Neural progenitor cell (in vitro differentiated cells): ENCODE data around the gene S100A14. TPM values are rescaled to one million over a fixed set of nuclear protein-coding genes. Genes with fewer than 3 reads are reported as not detected.

Experiments used
- DNase-seq: peaks from one replicate; pipeline ENCODE4 v3.0.0-alpha.2; 2016; ENCODE audit warnings: low spot score
- H2AFZ ChIP-seq: fragments of 200-600 bp; sonication (generic); replicated peaks from 2 replicates; pipeline ENCODE4 v1.6.1; 2016; ENCODE audit warnings: antibody characterized with exemption
- H3F3A ChIP-seq: fragments of 200-600 bp; sonication (generic); 2 replicates; pipeline ENCODE4 v1.6.1; 2016; ENCODE audit warnings: antibody characterized with exemption, low read depth
- H3K27ac ChIP-seq: fragments of 200-600 bp; sonication (generic); 2 replicates; pipeline ENCODE4 v1.5.1; 2016; ENCODE audit warnings: mild to moderate bottlenecking
- H3K27me3 ChIP-seq: fragments of 200-600 bp; sonication (generic); 2 replicates; pipeline ENCODE4 v1.6.1; 2016; ENCODE audit warnings: mild to moderate bottlenecking, moderate library complexity
- H3K36me3 ChIP-seq: fragments of 200-600 bp; sonication (generic); 2 replicates; pipeline ENCODE4 v1.5.1; 2016
- H3K4me1 ChIP-seq: fragments of 200-600 bp; sonication (generic); 2 replicates; pipeline ENCODE4 v1.6.1; 2016; ENCODE audit warnings: mixed run types
- H3K4me2 ChIP-seq: fragments of 200-600 bp; sonication (generic); 2 replicates; pipeline ENCODE4 v1.6.1; 2016
- H3K4me3 ChIP-seq: fragments of 200-600 bp; sonication (generic); 2 replicates; pipeline ENCODE4 v1.5.1; 2016
- H3K79me2 ChIP-seq: fragments of 200-600 bp; sonication (generic); 2 replicates; pipeline ENCODE4 v1.6.1; 2016; ENCODE audit warnings: low read depth
- H3K9ac ChIP-seq: fragments of 200-600 bp; sonication (generic); 2 replicates; pipeline ENCODE4 v1.6.1; 2016
- H3K9me3 ChIP-seq: fragments of 200-600 bp; sonication (generic); 2 replicates; pipeline ENCODE4 v1.5.1; 2016; ENCODE audit warnings: low read depth
- H4K20me1 ChIP-seq: fragments of 200-600 bp; sonication (generic); 2 replicates; pipeline ENCODE4 v1.6.1; 2016; ENCODE audit warnings: low read depth
- H3K27ac Mint-ChIP-seq: 3 replicates; pipeline ENCODE4 v1.8.0; 2021; ENCODE audit warnings: mixed read lengths
- H3K27me3 Mint-ChIP-seq: 2 replicates; pipeline ENCODE4 v1.8.0; 2022; ENCODE audit warnings: low read depth, mild to moderate bottlenecking, inconsistent platforms, moderate library complexity, mixed read lengths; ENCODE audit not compliant: insufficient read depth
- H3K36me3 Mint-ChIP-seq: 3 replicates; pipeline ENCODE4 v1.8.0; 2021; ENCODE audit warnings: mixed read lengths
- H3K4me1 Mint-ChIP-seq: 3 replicates; pipeline ENCODE4 v1.8.0; 2021; ENCODE audit warnings: mixed read lengths
- H3K4me3 Mint-ChIP-seq: 3 replicates; pipeline ENCODE4 v1.8.0; 2021; ENCODE audit warnings: mild to moderate bottlenecking, moderate library complexity, mixed read lengths
- H3K9me3 Mint-ChIP-seq: 3 replicates; pipeline ENCODE4 v1.8.0; 2020; ENCODE audit warnings: mixed read lengths
- EZH2 ChIP-seq: fragments of 200-600 bp; sonication (generic); IDR thresholded peaks from 2 replicates; pipeline ENCODE4 v1.6.1; 2017; ENCODE audit warnings: antibody characterized with exemption, mild to moderate bottlenecking, moderate library complexity
- EZH2phosphoT487 ChIP-seq: fragments of 200-600 bp; sonication (generic); IDR thresholded peaks from 2 replicates; pipeline ENCODE4 v1.6.1; 2017; ENCODE audit warnings: antibody characterized with exemption
- total RNA-seq: library from RNA; depleted of rRNA; stranded (reverse); fragments of >200 nt; gene quantifications from 2 replicates; pipeline ENCODE4 v1.2.3, GENCODE V29; 2015; ENCODE audit warnings: low replicate concordance
- TF ChIP-seq, protein P1 (sequence below): fragments of 200-600 bp; sonication (generic); IDR thresholded peaks from 2 replicates; pipeline ENCODE4 v1.5.1; 2017; ENCODE audit warnings: antibody characterized with exemption, mild to moderate bottlenecking

The S100A14 gene
- total RNA-seq, 1 donor from 2014 or later: not detected

DNA sequence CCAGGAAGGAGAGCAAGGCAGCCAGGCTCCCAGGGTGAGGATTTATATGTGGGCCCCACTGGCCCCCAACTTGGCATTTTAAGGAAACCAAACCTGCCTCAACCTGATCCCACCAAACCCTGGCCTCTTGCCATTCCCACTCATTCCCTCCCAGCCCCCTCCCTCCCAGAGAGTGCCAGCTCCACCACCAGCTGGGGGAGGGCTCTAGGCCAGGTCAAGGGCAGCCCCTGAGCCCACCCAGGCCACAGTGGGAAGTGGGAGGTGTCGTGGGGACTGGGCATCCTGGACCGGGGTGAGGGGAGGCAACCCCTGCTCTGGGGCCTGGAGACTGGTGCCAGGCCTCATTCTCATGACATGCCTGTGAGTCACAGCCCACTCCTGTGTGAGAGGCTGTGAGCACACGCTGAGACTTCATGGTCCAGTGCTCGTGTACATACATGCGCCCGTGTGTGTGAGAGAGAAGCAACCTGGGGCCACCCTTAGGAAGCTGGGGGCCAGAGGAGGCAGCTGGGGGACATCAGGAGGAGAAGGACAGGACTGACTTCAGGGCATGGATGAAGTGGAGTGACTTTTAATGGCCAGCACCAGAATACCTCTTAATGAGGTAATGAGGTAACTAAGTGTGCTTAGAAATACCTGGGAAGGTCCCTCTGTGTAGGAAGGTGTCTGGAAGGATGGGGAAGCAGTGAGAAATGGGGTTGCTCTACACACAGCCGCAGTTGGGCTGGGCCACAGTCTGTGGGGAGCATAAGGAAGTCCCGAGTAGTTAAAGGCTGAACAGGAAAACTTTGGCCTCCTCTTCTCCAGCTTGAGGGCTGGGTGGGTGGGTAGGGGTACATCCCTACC is 50.4 kb downstream of the S100A14 start, which contains the start of gene S100A2:
Gene S100A2 (minus strand): TSS at position 316 of the 846 bp plus-strand sequence. CDS start 1,967 bp downstream, outside the sequence.
- no peaks in the 10 kb centered on the region for H3K9me3 ChIP-seq
- H3K27ac ChIP-seq: no peak within 1 kb of the TSS
- peaks cover 40% of the 10 kb centered on the region for H3K4me1 Mint-ChIP-seq
- H4K20me1 ChIP-seq: no peaks in the 10 kb centered on the region
- peak within 1 kb of the TSS; percentile 52 for H3K4me3 Mint-ChIP-seq
- no peak within 1 kb of the TSS for H3K9ac ChIP-seq
- H3K4me3 ChIP-seq: no peak within 1 kb of the TSS
- no peaks in the 10 kb centered on the region for H3K79me2 ChIP-seq
- no peaks in the 10 kb centered on the region for H3K36me3 ChIP-seq
- H3K4me1 ChIP-seq: peaks cover 17% of the 10 kb centered on the region
- H3K4me2 ChIP-seq: no peak within 1 kb of the TSS
- TF ChIP-seq EZH2phosphoT487: no peak
- TF ChIP-seq, protein P1, sequence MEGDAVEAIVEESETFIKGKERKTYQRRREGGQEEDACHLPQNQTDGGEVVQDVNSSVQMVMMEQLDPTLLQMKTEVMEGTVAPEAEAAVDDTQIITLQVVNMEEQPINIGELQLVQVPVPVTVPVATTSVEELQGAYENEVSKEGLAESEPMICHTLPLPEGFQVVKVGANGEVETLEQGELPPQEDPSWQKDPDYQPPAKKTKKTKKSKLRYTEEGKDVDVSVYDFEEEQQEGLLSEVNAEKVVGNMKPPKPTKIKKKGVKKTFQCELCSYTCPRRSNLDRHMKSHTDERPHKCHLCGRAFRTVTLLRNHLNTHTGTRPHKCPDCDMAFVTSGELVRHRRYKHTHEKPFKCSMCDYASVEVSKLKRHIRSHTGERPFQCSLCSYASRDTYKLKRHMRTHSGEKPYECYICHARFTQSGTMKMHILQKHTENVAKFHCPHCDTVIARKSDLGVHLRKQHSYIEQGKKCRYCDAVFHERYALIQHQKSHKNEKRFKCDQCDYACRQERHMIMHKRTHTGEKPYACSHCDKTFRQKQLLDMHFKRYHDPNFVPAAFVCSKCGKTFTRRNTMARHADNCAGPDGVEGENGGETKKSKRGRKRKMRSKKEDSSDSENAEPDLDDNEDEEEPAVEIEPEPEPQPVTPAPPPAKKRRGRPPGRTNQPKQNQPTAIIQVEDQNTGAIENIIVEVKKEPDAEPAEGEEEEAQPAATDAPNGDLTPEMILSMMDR: no peak
- TF ChIP-seq EZH2: no peak
- H3K36me3 Mint-ChIP-seq: no peaks in the 10 kb centered on the region
- DNase-seq: no peak
- H3F3A ChIP-seq: no peaks in the 10 kb centered on the region
- no peaks in the 10 kb centered on the region for H3K9me3 Mint-ChIP-seq
- H3K27me3 ChIP-seq: no peaks in the 10 kb centered on the region
- H3K27me3 Mint-ChIP-seq: peaks cover 17% of the 10 kb centered on the region
- peak within 1 kb of the TSS; percentile 97 for H3K27ac Mint-ChIP-seq
- H2AFZ ChIP-seq: peak within 1 kb of the TSS; percentile 23

Other genes with a start within 250 kb of the S100A14 start
- not detected in 2 replicates for gene S100A12, start 240.7 kb downstream of the S100A14 start, total RNA-seq
- not detected in 2 replicates for gene S100A8, start 225.3 kb downstream of the S100A14 start, total RNA-seq
- not detected in 2 replicates for gene S100A7A, start 199.8 kb downstream of the S100A14 start, total RNA-seq
- gene S100A7, start 155.7 kb downstream of the S100A14 start, total RNA-seq: not detected in 2 replicates
- 0.34 TPM in 1 of 2 replicates, not detected in the other for gene S100A6, start 80.3 kb downstream of the S100A14 start, total RNA-seq
- not detected in 2 replicates for gene S100A5, start 75.4 kb downstream of the S100A14 start, total RNA-seq
- gene S100A4, start 70.5 kb downstream of the S100A14 start, total RNA-seq: 22.4 and 34.3 TPM in 2 replicates
- not detected in 2 replicates for gene S100A3, start 67.1 kb downstream of the S100A14 start, total RNA-seq
- gene S100A2, start 50.5 kb downstream of the S100A14 start, total RNA-seq: not detected in 2 replicates
- 12.4 and 13.1 TPM in 2 replicates for gene S100A16, start 3.2 kb downstream of the S100A14 start, total RNA-seq
- gene S100A13, start 11.2 kb upstream of the S100A14 start, total RNA-seq: 78.9 and 87.4 TPM in 2 replicates
- 0.74 TPM in 1 of 2 replicates, not detected in the other for gene S100A1, start 12.1 kb upstream of the S100A14 start, total RNA-seq
- 96.1 and 104 TPM in 2 replicates for gene CHTOP, start 17.7 kb upstream of the S100A14 start, total RNA-seq
- gene SNAPIN, start 42.4 kb upstream of the S100A14 start, total RNA-seq: 50.1 and 52.4 TPM in 2 replicates
- 474 and 475 TPM in 2 replicates for gene ILF2, start 54.7 kb upstream of the S100A14 start, total RNA-seq
- 0.19 and 0.84 TPM in 2 replicates for gene NPR1, start 62.4 kb upstream of the S100A14 start, total RNA-seq
- 45.1 and 58.8 TPM in 2 replicates for gene INTS3, start 111.7 kb upstream of the S100A14 start, total RNA-seq
- gene SLC27A3, start 159.1 kb upstream of the S100A14 start, total RNA-seq: 8.2 and 10.1 TPM in 2 replicates